SHP77 treated with DMSO at 0.1 percent for 48 hours (cell line): ENCODE results near the gene KIRREL3.

Source experiments
- DNase-seq: peaks from one replicate; lab custom pipeline; 2025; lab: John Stamatoyannopoulos, UW

The KIRREL3 gene

GRCh38 chr11:126485021-126485792, 515.4 kb downstream of the KIRREL3 start:
- DNase-seq, result no peak

DNA sequence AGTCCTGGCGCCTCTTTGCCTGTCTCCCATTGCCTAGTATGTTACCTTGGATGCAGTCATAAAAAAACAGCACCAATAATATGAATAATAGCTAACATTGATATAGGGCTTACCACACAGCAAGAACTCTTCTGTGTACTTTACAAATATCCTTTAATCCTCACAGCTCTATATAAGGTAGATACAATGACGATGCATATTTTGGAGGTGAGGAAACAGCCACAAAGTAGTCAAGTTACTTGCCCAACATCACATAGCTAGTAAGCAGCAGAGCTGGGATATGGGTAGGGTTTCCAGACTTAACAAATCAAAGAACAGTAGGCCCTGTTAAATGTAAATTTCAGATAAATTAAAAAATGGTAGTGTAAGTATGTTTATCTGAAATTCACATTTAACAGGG, 516.3 kb downstream of the KIRREL3 start:
- DNase-seq, result no peak

DNA sequence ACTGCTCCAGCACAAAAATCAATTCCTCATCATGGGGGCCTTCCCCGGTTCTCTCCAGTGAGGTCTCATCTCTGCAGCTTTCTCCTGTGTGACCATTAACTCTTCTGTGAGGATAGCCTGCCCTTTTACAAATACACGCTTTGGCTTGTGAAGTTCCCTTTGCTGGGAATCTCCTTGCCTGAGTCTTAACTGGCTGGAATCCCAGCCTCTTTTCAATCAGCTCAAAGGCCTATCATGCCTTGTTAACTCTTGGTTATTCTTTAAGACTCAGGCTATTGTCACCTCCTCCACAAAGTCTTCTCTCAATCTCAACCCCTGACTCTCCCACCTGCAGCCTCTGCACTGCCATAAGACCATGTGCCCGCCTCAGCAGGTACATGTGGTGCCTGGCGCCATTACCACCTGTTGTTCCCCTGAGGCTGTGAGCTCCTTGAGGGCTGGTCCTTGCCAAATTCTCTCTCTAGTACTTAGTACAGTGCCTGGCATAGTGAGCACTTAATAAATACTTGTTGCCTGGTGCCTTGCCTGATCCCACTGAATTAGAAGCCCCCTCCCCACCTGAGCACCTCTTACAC, 516.9 kb downstream of the KIRREL3 start:
- DNase-seq, result no peak

DNA sequence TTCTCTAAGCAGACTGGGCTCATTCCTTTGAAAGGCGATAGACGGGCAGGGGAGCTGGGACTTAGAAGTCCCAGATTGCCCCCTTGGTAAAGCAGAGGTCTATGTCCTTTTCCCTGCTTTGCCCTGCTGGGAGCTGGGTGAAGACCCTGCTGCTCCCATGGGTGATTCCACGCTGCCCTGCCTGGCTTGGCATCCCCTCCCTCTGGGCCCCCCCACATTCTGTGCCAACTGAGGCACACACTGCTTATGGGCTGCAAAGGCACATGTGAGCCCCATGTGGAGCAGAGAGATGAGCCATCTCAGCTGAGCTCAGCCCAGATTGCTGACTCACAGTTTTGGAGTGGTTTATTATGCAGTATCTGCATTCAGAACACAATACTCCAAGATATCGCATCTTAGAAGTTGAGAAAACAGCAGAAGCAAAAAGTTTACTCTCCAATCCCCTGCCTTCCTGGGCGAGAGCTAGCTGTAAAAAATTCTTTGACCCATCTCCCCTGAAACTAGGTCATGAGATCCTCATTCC, 517.9 kb downstream of the KIRREL3 start:
- no peak for DNase-seq

- DNase-seq, result no peak
Observed at GRCh38 chr11:126481303-126481680, 519.3 kb downstream of the KIRREL3 start.

- peak; percentile 33 for DNase-seq
Observed at GRCh38 chr11:126480410-126481302, 519.9 kb downstream of the KIRREL3 start.

DNA sequence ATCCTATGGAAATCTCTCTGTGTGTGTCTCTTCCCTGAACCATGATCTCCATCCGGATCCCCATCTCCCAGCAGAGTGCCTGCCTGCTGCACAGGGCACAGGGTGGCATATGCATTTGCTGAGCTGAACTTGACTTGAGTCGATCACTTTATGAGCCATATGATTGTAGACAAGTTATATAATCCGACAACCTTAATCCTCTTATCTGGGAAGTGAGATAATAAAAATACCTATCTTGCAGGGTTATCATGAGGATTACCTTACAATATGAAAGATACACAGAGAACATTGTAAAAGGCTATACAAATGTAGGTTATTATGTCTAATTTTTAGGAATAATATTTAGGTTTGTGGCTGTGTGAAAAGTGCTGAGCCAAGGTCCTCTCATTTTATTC, 520.6 kb downstream of the KIRREL3 start:
- DNase-seq, result no peak

DNA sequence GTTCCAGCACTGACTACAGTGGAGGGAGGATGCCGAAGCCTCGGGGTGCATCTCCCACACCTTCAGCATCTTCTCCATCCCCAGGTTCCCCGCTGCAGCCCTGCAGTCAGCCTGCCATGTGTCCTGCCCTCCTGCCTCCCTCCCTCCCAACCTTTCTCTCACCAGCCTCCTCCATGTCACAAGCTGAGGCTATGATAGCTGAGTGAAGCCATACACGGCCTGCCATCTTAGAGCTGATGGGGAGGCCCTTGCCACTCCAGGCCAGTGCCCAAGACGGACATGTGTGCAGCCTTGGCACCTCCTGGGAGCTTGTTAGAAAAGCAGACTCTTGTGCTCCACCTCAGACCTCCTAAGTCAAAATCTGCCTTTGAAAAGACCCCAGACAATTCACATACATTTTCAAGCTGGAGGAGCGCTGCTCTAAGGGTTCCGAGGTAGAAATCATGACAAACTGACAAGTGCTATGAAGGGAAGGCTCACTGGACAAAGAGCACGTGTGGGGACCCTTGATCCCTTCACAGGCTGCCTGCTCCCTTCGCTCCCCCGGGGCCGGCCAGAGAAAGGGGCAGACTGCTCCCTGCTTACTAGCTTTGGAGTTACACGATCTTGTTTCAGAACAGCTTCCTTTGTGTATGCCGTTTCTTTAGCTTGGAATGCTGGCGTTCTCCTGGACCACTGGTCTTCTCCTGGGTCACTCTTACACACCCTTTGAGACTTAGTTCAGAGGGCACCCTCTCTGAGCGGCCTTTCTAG, 521.2 kb downstream of the KIRREL3 start:
- no peak for DNase-seq

- no peak for DNase-seq
Observed at GRCh38 chr11:126478466-126478865, 522.1 kb downstream of the KIRREL3 start.

- peak; percentile 46 for DNase-seq
Observed at GRCh38 chr11:126477535-126478305, 522.9 kb downstream of the KIRREL3 start.

GRCh38 chr11:126476977-126477376, 523.6 kb downstream of the KIRREL3 start:
- no peak for DNase-seq

DNA sequence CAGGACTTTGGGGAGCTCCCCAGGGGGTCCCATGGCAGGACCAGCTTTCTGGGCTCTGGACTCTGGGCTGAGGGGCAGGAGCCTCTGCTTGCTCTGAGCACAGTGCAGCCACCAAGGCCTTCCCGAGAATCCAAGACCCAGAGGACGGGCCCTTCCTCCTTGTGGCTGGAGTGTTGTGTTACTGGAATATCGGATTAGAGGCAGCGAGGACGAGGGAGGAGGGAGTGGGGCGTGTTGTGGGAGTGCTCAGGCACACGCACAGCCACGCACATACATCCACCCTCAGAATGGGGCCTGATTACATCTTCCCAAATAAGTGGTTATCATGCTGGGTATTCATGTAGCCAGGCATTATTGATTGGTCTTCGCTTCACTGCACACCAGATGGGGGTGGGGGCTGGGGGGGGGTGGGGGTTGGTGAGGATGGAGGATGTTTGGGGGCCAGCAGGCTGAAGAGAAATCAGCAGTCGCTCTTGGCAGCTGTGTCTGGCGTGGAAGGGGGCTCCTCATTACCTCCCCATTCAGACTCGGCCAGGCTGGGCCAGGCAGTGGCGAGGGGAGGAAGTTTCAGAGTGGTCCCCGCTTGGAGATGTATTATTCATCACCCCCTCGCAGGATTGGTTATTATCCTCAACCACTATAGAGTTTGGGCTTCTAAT, 524.2 kb downstream of the KIRREL3 start:
- no peak for DNase-seq

- DNase-seq, result no peak
Observed at GRCh38 chr11:126475014-126475991, 525.3 kb downstream of the KIRREL3 start.

GRCh38 chr11:126474220-126474619, 526.4 kb downstream of the KIRREL3 start:
- no peak for DNase-seq

- no peak for DNase-seq
Observed at GRCh38 chr11:126473269-126473668, 527.3 kb downstream of the KIRREL3 start.

DNA sequence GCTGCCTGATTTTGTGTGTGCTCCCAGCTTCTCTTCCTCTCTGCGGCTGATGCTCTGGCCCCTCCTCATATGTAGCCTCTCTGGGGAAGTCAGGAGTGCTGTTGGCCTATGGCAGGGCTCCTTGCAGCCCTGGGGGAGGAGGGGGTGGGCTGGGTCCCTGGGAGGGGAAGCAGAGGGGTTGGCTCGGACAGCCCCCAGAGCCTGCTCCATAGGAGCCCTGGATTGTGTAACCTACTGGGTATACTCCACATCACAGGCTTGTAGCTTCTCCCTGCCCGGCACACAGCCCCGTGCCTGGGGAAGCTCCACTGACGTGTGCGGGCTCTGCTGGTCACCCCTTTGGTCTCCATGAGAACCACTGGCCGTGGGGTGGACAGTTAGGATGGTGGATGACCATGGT, 531.3 kb downstream of the KIRREL3 start:
- DNase-seq, result no peak

- no peak for DNase-seq
Observed at GRCh38 chr11:126468102-126468521, 532.5 kb downstream of the KIRREL3 start.

DNA sequence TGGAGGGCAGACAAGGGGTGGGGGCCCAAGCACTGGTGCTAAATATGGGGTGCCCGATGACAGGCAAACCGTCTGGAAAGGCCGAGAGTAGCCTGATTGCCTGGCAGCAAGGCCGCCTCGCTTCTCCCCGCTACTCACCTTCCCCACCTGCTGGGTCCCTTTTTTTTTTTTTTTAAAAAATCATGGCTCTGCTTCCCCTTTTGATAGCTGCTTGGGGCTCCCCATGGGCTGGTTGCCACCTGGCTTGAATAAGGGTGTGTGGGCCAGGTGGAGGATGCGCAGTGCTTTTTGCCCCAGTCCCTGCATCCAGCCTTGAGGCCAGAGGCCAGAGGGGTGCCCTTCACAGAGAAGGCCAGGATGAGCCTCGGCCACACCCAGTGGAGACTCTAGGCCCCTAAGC, 533.1 kb downstream of the KIRREL3 start:
- no peak for DNase-seq

DNA sequence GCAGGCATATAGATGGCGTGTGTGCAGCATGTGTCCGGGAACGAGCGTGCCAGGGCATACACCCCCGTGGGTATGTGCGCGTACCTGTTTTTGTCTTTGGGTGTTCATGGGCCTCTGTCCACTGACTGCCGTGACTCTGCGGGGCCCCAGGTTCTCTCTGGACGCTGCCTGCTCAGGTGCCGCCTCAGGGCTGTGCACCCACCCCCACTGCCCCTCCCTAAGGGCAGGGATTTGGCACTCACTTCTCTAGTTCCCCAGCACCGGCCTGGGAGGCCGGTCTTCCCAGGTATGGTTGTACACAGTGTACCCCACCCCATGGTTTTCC, 533.6 kb downstream of the KIRREL3 start:
- no peak for DNase-seq
